Rectal smooth muscle tissue (tissue), 1 donor: ENCODE measurements around the gene TENM3.

Experiments
- H3K27ac ChIP-seq: one replicate; pipeline ENCODE4 v1.7.0; 2013; ENCODE audit warnings: low read depth, low read length, inconsistent platforms
- H3K27me3 ChIP-seq: one replicate; pipeline ENCODE4 v1.7.0; 2013; ENCODE audit warnings: low read length; ENCODE audit not compliant: control insufficient read depth, insufficient read depth
- H3K36me3 ChIP-seq: one replicate; pipeline ENCODE4 v1.7.0; 2013; ENCODE audit warnings: low read length; ENCODE audit not compliant: control insufficient read depth, insufficient read depth
- H3K4me1 ChIP-seq: one replicate; pipeline ENCODE4 v1.7.0; 2013; ENCODE audit warnings: low read length; ENCODE audit not compliant: control insufficient read depth, insufficient read depth
- H3K4me3 ChIP-seq: one replicate; pipeline ENCODE4 v1.7.0; 2013; ENCODE audit warnings: low read length
- H3K9ac ChIP-seq: one replicate; pipeline ENCODE4 v1.7.0; 2013; ENCODE audit warnings: low read length

Gene TENM3

GRCh38 chr4:182582245-182582644 is 339.0 kb downstream of the TENM3 start:
- no peaks in the 10 kb centered on the region for H3K4me1 ChIP-seq
- no peak overlapping the region for H3K27ac ChIP-seq
- no peak overlapping the region for H3K4me3 ChIP-seq
- no peak overlapping the region for H3K9ac ChIP-seq
- H3K27me3 ChIP-seq = no peaks in the 10 kb centered on the region
- no peaks in the 10 kb centered on the region for H3K36me3 ChIP-seq

GRCh38 chr4:182583703-182584415 is 340.7 kb downstream of the TENM3 start:
- Histone ChIP-seq H3K4me1 (no peaks in the 10 kb centered on the region), H3K27ac (no peak overlapping the region), H3K9ac (no peak overlapping the region), H3K36me3 (no peaks in the 10 kb centered on the region), H3K27me3 (no peaks in the 10 kb centered on the region), H3K4me3 (no peak overlapping the region)

- Histone ChIP-seq H3K27me3 (no peaks in the 10 kb centered on the region), H3K4me1 (no peaks in the 10 kb centered on the region), H3K27ac (no peak overlapping the region), H3K9ac (no peak overlapping the region), H3K4me3 (no peak overlapping the region), H3K36me3 (no peaks in the 10 kb centered on the region)
These were observed 342.1 kb downstream of the TENM3 start for GRCh38 chr4:182585321-182585720.

GRCh38 chr4:182589100-182589499 is 345.9 kb downstream of the TENM3 start:
- no peaks in the 10 kb centered on the region for H3K4me1 ChIP-seq
- H3K27me3 ChIP-seq = no peaks in the 10 kb centered on the region
- H3K36me3 ChIP-seq = no peaks in the 10 kb centered on the region
- H3K9ac ChIP-seq = no peak overlapping the region
- H3K27ac ChIP-seq = no peak overlapping the region
- no peak overlapping the region for H3K4me3 ChIP-seq

- H3K4me3 ChIP-seq = no peak overlapping the region
- no peak overlapping the region for H3K9ac ChIP-seq
- no peaks in the 10 kb centered on the region for H3K36me3 ChIP-seq
- H3K4me1 ChIP-seq = no peaks in the 10 kb centered on the region
- no peak overlapping the region for H3K27ac ChIP-seq
- no peaks in the 10 kb centered on the region for H3K27me3 ChIP-seq
These were observed 350.2 kb downstream of the TENM3 start for GRCh38 chr4:182593402-182593801.

- Histone ChIP-seq H3K36me3 (no peaks in the 10 kb centered on the region), H3K9ac (no peak overlapping the region), H3K4me1 (no peaks in the 10 kb centered on the region), H3K27ac (no peak overlapping the region), H3K27me3 (no peaks in the 10 kb centered on the region), H3K4me3 (no peak overlapping the region)
These were observed 350.7 kb downstream of the TENM3 start for GRCh38 chr4:182593864-182594263.

GRCh38 chr4:182600093-182600492 is 356.9 kb downstream of the TENM3 start:
- H3K4me1 ChIP-seq = no peaks in the 10 kb centered on the region

GRCh38 chr4:182600856-182601255 is 357.7 kb downstream of the TENM3 start:
- no peak overlapping the region for H3K4me3 ChIP-seq
- no peaks in the 10 kb centered on the region for H3K4me1 ChIP-seq
- no peaks in the 10 kb centered on the region for H3K27me3 ChIP-seq
- H3K27ac ChIP-seq = no peak overlapping the region
- no peaks in the 10 kb centered on the region for H3K36me3 ChIP-seq
- no peak overlapping the region for H3K9ac ChIP-seq

More at GRCh38 chr4:182600093-182600492, 356.9 kb downstream of the TENM3 start:
- Histone ChIP-seq H3K36me3 (no peaks in the 10 kb centered on the region), H3K4me3 (no peak overlapping the region), H3K27ac (no peak overlapping the region), H3K27me3 (no peaks in the 10 kb centered on the region), H3K9ac (no peak overlapping the region)

GRCh38 chr4:182604161-182604622 is 361.0 kb downstream of the TENM3 start:
- H3K9ac ChIP-seq = no peak overlapping the region
- H3K36me3 ChIP-seq = no peaks in the 10 kb centered on the region
- H3K4me3 ChIP-seq = no peak overlapping the region
- no peaks in the 10 kb centered on the region for H3K27me3 ChIP-seq
- no peaks in the 10 kb centered on the region for H3K4me1 ChIP-seq
- no peak overlapping the region for H3K27ac ChIP-seq

- H3K4me3 ChIP-seq = no peak overlapping the region
- no peaks in the 10 kb centered on the region for H3K27me3 ChIP-seq
- H3K4me1 ChIP-seq = no peaks in the 10 kb centered on the region
- H3K36me3 ChIP-seq = no peaks in the 10 kb centered on the region
- no peak overlapping the region for H3K27ac ChIP-seq
- no peak overlapping the region for H3K9ac ChIP-seq
These were observed 361.8 kb downstream of the TENM3 start for GRCh38 chr4:182604953-182605352.

GRCh38 chr4:182608525-182608924 is 365.3 kb downstream of the TENM3 start:
- Histone ChIP-seq H3K9ac (no peak overlapping the region), H3K36me3 (no peaks in the 10 kb centered on the region), H3K4me3 (no peak overlapping the region), H3K4me1 (no peaks in the 10 kb centered on the region), H3K27ac (no peak overlapping the region), H3K27me3 (no peaks in the 10 kb centered on the region)

GRCh38 chr4:182616476-182616875 is 373.3 kb downstream of the TENM3 start:
- Histone ChIP-seq H3K27me3 (no peaks in the 10 kb centered on the region), H3K4me3 (no peak overlapping the region), H3K9ac (no peak overlapping the region), H3K36me3 (no peaks in the 10 kb centered on the region), H3K4me1 (no peaks in the 10 kb centered on the region), H3K27ac (no peak overlapping the region)

GRCh38 chr4:182619660-182620059 is 376.5 kb downstream of the TENM3 start:
- Histone ChIP-seq H3K36me3 (no peaks in the 10 kb centered on the region), H3K4me3 (no peak overlapping the region), H3K4me1 (no peaks in the 10 kb centered on the region), H3K9ac (no peak overlapping the region), H3K27me3 (no peaks in the 10 kb centered on the region), H3K27ac (no peak overlapping the region)
